GM18907 (cell line): Measurements from ENCODE around the gene LARGE1.

Experiments
- ATAC-seq: cut with Tn5 transposase; IDR thresholded peaks from one replicate; pipeline ENCODE4 v1.9.1; 2021; ENCODE audit warnings: mild to moderate bottlenecking, moderate library complexity; ENCODE audit not compliant: unreplicated experiment

LARGE1 gene

DNA sequence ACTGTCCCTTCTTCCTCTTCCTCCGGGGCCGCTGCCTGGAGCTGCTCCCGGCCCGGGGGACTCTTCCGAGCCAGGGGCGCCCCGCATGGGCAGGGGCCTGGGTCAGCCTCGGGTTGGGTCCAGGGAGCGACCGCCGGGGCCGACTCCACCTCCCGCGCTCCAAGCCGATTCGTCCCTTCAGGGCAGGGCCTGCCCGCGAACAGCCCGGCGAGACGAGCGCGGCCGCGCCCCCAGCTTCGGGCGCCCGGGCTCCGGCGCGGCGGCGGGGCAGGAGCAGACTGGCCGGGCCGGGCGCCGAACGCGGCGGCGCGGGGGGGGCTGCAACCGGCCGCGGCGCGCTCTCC lies at the start of gene LARGE1:
LARGE1 (minus strand) TSS at position 280 of the 344 bp plus-strand sequence.
- ATAC-seq = peak; percentile 16

DNA sequence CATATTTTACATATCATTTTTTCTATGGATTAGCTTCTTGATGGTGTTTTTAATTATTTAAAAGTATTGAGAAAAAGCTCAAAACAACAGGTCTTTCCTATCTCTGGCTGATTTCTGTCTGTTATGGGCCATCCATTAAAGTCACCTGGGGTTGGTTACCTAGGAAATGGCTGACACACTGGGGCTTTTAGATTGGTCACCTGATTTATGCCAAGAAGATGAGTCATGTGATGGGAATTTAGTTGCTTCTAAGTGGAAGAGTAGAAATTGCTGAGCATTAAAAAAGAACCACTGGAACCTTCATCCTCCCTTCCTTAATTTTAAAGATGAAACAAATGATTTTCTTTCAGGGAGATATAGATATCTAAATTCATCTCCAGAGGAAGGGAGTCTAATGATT lies 48.8 kb upstream of the LARGE1 start:
- ATAC-seq = no peak

DNA sequence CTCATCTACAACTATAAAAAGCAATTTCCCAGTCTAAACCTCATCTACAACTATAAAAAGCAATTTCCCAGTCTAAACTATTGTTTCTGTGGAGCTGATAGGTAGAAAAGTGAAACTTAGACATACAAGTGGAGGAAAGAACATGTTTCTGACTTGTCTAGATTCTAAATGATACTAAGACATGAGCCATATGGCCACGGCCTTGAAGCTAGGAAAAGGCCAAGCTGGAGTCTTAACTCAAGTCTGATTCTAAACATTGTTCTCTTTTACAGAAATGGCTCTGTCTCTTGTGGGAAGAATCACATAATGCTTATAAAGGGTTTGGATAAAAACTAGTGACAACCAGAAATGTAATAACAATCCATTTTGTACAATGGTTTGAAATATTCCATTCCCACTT lies 43.8 kb upstream of the LARGE1 start:
- ATAC-seq = no peak

DNA sequence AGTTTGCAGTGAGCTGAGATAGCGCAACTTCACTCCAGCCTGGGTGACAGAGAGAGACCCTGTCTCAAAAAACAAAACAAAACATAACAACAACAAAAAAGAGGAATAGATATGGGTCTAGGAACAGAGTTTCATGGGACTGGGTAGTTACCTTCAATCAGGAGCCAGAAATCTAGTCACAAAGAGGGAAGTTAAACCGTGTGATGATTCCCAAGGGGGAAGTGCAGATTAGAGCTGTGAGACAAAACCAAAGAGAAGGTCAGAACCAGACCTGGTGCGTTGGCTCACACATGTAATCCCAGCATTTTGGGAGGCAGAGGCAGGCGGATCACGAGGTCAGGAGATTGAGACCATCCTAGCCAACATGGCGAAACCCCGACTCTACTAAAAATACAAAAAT lies 42.1 kb upstream of the LARGE1 start:
- ATAC-seq = no peak

DNA sequence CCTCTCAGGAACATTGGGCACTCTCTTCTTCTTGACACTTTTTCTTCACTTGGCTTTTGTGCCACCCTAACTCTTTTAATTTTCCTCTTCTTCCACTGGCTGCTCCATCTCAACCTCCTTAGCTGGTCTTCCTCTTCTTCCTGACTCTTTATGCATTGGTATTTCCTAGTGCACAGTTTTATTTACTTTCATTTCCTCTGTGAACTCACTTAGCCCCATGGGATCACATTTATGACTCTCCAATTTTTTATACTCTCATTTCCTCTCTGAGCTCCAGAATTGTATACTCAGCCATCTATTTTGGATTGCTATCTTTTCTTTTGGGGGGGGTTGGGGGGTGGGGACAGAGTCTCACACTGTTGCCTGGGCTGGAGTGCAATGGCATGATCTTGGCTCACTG lies 38.5 kb upstream of the LARGE1 start:
- no peak for ATAC-seq

DNA sequence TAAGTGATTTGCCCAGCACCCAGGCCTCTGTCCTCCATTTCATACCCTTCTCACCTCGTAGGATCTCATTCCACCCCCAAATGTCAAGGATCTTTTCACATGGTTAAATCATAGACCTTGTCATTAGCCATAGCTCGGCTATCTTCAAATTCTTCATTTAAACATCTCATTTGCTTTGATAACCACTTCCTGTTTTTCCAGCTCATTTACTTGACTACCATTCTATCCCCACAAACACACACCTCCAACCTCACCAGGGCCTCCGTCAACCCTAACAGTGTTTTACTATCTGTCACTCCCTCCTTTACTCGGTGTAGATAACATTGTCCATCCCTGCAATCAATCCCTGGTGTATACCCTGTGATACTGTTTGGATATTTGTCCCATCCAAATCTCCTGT lies 36.8 kb upstream of the LARGE1 start:
- no peak for ATAC-seq

DNA sequence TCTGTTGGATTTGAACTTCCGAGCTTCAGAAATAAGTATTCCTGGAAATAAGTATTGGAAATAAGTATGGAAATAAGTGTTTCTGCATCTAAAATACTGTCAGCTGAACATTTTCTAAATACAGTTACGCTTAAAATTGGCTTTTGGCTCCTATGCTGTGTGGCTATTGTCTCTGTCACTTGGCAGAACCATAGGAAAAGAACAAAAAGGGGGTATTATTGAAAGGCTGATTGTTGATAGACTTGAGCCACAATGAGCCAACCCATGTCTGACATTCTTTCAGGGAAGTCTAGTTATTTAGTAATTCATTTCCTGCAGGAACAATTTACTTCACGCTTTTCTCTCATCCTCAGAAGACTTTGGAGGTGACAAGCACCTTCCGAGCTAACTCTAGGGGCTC lies 32.5 kb upstream of the LARGE1 start:
- ATAC-seq = no peak

DNA sequence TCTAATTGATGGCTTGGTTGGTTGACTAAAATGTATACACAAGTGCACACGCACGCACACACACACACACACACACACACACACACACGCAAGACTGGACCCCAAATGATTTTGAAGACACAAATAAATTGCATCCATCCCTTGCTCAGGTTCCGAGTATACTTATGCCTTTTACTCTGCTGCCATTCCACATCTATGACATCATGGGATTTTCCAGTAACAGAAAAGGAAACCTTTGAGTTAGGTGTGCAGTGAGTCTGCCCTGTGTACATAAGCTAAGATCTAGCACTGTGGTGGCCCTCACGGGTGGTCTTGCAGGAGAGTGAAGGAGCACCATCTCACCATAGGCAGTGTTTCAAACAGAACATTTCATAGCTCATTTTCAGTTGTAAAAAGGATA lies 20.5 kb upstream of the LARGE1 start:
- no peak for ATAC-seq

DNA sequence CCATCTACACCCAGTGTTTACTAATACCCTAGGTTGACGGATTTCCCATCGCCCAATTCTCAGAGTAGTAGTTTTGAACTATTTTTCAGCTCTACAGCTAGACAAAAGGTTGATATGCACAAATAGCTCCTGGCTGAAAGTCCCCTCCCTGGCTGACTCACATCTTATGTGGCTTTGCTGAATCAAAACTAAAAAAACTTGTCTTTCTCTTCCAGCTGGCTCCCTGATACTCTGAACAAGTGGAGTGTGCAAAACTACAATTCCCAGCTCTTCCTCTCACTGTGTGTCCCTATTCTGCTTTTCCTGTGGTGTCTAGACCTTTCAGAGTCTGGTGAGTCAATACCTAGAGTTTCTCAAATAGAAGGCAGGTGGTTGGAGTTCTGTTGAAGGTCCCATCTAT lies 12.7 kb upstream of the LARGE1 start:
- ATAC-seq = no peak

DNA sequence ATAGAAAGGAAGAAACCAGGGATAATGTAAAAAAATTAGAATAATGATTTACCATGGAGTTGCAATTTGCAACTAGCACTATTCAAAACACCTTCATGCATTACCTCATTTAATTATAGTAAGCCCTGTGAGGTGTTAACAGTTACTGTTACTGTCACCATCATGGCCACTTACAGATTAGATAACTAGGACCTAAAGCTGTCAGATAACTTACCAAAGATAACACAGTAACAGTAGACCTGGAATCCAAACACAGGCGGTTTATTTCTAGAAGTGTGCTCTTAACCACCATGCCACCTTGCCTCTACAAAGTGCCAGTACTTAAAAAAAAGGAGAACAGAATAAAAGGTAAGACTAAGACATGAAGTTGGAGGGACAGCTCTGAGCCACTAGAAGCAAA lies 11.1 kb upstream of the LARGE1 start:
- ATAC-seq = no peak

DNA sequence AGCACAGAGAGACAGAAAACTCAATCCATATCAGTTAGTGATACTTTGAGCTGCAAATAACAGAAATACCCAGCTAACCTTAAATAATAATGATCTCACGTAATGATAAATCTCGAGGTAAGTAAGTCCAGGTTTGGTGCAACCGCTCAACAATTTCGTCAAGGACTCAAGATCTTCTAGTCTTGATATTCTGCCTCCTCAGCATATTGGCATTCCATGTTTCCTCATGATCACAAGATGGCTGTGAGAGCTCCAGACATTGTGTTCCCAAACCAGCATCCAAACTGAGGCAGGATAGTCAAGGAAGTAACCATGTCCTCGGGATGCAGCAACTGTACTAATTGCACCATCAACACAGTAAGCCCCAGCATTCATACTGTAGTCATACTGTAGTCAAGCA lies 7.5 kb upstream of the LARGE1 start:
- ATAC-seq = no peak

DNA sequence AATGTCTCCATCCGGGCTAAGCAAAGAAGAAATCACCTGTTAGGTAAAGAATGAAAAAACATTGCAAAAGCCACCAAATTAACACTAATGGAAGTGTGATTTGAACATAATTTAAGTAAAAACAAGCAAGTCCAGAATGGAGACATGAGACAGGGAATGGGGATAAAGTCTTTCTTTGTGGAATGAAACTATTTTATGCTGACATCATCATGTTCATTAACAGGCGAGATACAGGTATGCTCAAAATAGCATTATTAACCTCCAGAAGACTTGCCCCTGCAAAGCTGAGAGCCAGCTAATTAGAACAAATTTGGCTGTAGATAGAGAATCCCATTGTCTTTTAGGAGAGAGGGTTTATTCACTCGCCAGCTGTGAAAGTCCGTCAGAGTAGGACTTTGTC lies 4.9 kb upstream of the LARGE1 start:
- no peak for ATAC-seq

DNA sequence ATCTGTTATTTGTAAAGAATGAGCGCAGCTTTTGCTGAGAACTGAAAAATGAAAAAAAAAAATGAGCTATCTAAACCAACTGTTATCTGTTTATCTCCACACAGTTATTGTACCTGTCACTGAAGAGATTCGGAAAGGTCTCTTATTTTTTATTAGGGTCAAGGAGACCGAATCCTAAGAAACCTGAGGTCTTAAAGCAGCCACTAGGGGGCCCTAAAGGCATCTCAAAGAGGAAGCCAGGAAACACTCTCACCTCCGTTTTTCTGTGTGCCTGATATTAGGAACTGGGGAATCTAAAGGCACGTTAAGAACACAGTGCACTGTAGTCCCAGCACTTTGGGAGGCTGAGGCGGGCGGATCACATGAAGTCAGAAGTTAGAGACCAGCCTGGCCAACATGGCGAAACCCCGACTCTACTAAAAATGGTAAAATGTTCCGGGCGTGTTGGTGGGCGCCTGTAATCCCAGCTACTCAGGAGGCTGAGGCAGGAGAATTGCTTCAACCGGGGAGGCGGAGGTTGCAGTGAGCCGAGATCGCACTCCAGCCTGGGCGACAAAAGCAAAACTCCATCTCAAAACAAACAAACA lies 3.5 kb upstream of the LARGE1 start:
- no peak for ATAC-seq

DNA sequence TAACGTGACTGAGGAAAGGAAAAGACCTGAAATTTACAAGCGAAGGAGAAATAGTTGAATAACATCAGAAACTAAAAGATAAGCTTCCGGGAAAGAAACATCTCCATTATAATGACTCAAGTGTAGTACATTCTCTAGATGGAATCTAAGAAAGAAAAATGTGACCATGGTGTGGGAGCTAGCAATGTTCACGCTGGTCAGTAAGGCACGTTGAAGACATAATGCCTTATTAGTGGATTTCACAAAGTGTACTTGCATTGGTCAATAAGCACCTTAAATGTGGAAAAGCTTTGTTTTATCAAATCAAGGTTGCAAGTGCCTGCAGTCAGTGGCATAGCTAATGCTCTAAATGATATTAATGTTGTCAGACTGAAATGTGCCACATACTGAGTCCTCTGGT lies 2.8 kb upstream of the LARGE1 start:
- ATAC-seq = no peak

DNA sequence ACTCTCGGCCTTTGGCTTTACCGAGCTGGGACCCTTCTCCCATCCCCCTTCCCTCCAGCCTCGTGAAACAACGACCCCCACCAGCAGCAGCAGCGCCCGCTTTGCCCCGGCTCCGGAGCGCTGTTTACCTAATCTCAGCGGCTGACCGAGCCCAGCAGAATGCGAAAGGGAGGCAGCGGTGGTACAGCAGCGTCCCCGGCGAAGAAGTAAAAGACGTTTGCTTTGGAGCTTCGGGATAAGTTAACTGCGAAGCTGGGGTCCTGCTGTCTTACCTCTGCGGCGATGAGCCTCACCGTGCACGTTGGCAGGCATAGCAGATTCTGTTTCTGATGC lies 2.0 kb upstream of the LARGE1 start:
- no peak for ATAC-seq

DNA sequence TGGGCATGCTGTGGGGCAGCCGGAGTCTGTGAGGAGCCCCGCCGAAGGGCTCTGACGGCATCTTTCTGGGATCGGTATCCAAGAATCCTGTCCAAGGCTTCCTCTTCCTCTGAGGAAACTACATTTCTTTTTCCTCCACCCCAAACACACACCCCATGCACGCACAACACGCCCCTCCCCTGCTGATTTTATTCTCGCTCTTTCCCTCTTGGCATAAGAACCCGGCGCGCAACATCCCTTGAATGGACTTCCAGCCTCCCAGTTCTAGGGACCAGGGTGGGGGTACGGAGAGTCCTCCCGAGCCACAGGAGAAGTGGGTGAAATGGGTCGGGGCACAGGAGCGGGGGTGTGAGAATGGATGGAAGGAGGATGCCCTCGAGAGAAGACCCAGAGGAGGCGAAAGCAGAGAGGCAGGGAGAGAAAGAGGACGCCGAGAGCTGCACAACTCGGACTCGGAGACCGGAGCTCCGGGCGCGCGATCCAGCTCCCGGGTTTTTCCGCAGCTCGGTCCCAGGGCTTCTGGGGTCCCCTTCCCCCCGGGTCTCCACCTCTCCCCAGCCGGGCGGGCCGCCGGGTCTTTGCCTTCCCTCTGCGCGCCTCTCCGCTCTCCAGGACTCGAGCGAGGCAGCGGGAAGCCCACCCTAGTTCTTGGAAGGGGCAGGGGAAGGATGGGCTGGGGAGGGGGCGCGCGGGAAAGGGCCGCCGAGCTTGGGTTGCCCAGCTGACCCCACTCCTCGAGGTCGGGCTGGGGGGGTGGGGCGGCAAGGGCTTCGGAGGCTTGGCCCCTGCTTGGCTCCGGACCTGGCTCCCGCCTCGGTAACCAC lies 1.5 kb upstream of the LARGE1 start:
- no peak for ATAC-seq

DNA sequence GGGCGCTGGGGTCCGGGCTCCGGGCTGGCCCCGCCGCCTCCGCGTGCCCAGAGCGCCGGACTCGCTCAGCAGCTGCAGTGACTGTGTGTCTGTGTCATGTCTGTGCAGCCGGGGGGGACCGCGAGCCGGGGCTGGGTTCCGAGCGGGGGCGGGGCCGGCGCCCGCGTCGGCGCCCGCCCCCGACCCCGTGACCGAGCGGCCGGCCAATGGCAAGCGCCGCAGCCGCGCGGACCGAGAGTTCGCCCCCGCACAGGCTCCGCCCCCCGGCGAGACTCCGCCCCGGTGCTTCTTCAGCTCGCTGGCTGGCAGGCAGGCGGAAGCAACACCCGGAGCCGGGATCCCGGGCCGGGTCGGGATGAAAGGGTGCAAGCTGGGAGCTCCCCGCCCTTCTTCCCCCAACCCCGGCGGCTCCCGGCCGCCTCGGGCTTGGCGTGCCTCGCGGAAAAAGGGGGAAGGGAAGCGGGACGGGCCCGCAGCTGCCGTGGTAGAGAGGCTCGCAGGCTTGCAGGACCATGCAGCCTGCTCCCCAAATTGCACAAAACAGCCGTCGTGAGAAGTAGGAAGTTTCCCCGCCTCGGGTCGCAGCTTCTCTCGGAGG lies 750 bp upstream of the LARGE1 start:
- ATAC-seq = peak; percentile 71

DNA sequence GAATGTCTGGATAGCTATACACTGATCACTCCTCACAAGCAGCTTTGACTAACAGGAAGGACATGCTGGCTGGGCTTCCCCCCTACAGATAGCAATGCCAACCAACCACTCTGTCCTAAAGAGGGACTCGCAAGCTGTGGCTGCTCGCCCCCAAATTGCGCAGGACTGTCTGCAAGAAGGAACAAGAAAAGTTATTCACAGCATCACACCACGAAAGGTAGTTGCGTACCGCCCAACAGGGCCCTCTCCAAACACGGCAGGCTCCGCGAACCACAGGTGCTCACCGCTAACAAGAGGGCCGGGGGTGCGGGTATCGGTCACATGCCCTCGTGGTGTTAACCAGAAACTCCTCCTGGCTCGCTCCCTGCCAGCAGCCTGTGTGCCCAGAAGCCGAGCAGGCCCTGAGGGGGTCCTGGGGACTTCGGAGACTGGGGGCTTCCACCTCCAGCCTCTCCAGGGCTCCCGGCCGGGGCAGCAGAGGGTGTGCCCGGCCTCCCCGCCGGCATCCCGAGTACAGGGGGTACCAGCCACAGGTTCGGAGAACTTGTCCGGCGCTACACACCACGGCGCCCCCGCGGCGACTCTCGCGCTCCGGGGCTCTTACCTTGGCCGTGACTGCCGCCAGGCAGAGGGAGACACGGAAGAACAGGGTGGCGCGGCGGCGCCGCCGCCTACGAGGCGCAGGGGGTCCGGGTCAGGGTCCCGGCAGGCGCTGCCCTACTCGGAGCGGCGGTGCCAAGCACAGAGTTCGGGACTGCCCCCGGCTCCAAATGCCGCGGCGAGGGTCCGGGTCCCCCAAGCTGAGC lies 682 bp downstream of the LARGE1 start:
- ATAC-seq = peak; percentile 9

DNA sequence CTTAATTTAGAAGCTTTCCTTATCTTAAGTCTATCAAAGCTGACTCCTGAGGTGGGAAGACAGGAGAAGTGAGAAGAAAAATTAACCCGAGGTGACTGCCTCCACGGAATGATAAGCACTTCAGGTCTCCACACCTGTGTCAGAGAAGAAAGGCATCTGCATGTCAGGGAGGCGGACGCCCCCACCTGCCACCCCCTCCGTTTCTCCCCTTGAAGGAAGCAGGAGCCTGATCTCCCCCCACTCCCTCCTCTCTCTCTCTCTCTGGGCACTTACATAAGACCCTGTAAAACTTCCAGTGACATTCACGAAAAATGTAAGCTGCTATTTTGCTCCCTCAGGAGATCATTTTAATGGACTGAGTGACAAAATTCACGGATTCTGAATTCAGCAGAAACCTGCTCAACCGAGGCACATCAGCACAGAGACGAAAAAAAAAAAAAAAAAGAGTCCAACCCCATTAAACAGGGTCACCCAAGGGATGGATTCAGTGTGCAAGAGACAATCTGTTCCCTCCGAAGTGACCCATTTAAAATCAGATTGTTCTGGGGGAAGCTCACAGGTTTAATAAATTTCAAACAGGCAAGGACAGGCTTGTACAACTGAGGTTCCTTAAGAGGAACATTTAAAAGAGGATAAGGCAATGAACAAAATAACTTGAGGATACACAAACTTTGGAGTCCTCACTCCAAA lies 1.5 kb downstream of the LARGE1 start:
- no peak for ATAC-seq

DNA sequence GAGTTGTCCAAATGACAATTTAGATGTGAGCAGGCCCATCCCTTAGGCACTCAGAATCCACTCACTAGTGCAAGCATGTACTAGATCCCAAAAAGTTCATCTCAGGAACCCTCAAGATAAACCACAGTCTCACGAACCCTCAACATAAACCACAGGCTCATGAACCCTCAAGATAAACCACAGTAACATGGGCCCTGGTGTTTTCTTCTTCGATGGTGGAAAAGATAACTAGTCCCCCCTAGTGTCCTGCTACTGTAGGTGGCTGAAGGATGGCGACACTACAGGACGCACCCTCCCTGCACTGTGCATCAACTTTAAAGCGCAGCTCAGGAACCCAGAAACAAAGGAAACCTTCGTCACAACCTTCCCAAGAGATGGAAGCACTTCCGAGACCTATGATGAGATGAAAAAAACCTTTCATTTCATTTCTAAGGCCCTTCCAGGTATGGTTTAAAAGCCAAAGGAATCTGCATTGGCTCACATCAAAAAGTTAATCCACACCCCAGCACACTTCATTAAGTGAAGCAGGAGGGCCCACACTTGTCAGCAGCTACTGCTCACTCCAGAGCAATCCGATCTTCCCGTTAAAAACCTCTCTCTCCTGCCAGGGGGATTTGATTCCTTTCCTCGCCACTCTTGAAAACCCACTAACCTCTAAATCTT lies 2.4 kb downstream of the LARGE1 start:
- ATAC-seq = no peak

DNA sequence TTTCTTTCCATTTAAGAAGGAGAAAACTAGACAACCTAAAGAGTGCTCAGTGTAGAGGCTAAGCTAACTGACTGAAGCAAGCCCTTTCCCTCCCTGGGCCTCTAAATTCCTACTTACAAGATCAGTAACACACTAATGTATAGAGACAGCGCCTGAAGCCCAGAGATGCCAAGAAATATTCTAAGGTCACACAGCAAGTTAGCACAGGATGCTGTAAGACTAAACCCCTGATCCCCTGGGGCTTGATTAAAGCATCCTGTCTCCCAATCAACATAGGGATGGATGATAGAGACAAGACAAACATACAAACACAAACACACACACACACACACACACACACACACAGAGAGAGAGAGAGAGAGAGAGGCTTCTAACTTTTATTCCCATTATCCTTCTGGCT lies 5.6 kb downstream of the LARGE1 start:
- no peak for ATAC-seq
